ENCODE data around the gene TTC22. TPM values are rescaled to one million over a fixed set of nuclear protein-coding genes. Genes with fewer than 3 reads are reported as not detected.
A peak's percentile ranks its signal among the peaks of the same experiment; 100 is the strongest.

Gene TTC22
- total RNA-seq, 5 donors from 2014 or later (not counting 1 experiment from before 2014, with no cell fraction given): 8.4 to 21.0 (median 16.2) TPM

GRCh38 chr1:54784066-54784465, 17.1 kb downstream of the TTC22 start:
- peaks cover 0 to 1% of the 10 kb centered on the region in 2 experiments for H3K4me1 ChIP-seq (ENCODE audit: control insufficient read depth in 1 of 2, extremely low read depth in 1 of 2, insufficient read depth in 2 of 2, low read length in 2 of 2)
- no CpG with 5 or more reads among the region's 2 CpGs for WGBS (ENCODE audit: insufficient coverage)
- H3K27ac ChIP-seq (ENCODE audit: low read length): no peak overlapping the region
- Mint-ChIP-seq H3K9me3 (no peaks in the 10 kb centered on the region), H3K36me3 (peaks cover 47% of the 10 kb centered on the region), H3K4me1 (peaks cover 0 to 2% (median 0%) of the 10 kb centered on the region in 3 donors), H3K27ac (no peak overlapping the region), H3K4me3 (no peak overlapping the region), H3K27me3 (no peaks in the 10 kb centered on the region)
- ChIA-PET POLR2A (no interaction called here), CTCF (no interaction called here)
- ATAC-seq (replicated peaks in 1 of 4) (no peak), DNase-seq (no peak)
- H3K4me3 ChIP-seq (ENCODE audit: control insufficient read depth in 1 of 2, extremely low read depth in 1 of 2, low read length in 1 of 2): no peak overlapping the region
- H3K27me3 ChIP-seq (replicated peaks in 1 of 2; ENCODE audit: control insufficient read depth in 2 of 2, extremely low read depth in 1 of 2, insufficient read depth in 2 of 2, low read length in 1 of 2): peaks cover 0 to 4% of the 10 kb centered on the region in 2 experiments
- H3K9me3 ChIP-seq: no peaks in the 10 kb centered on the region
- peaks cover 7 to 50% of the 10 kb centered on the region in 2 donors for H3K36me3 ChIP-seq (ENCODE audit: control insufficient read depth in 2 of 2, extremely low read depth in 1 of 2, insufficient read depth in 1 of 2, low read length in 1 of 2)

GRCh38 chr1:54782588-54782987, 18.5 kb downstream of the TTC22 start:
- ATAC-seq (replicated peaks in 1 of 4) (no peak), DNase-seq (no peak)
- ChIA-PET CTCF (no interaction called here), POLR2A (no interaction called here)
- no peak overlapping the region for H3K4me3 Mint-ChIP-seq
- Histone ChIP-seq H3K36me3 (ENCODE audit: control insufficient read depth in 2 of 2, extremely low read depth in 1 of 2, insufficient read depth in 1 of 2, low read length in 1 of 2) (peaks cover 7 to 46% of the 10 kb centered on the region in 2 donors), H3K4me1 (ENCODE audit: control insufficient read depth in 1 of 2, extremely low read depth in 1 of 2, insufficient read depth in 2 of 2, low read length in 2 of 2) (no peaks in the 10 kb centered on the region), H3K9me3 (no peaks in the 10 kb centered on the region), H3K4me3 (ENCODE audit: control insufficient read depth in 1 of 2, extremely low read depth in 1 of 2, low read length in 1 of 2) (no peak overlapping the region), H3K27ac (ENCODE audit: low read length) (no peak overlapping the region), H3K27me3 (replicated peaks in 1 of 2; ENCODE audit: control insufficient read depth in 2 of 2, extremely low read depth in 1 of 2, insufficient read depth in 2 of 2, low read length in 1 of 2) (peaks cover 0 to 4% of the 10 kb centered on the region in 2 experiments)
- no CpG with 5 or more reads among the region's 2 CpGs for WGBS (ENCODE audit: insufficient coverage)
- peaks cover 56% of the 10 kb centered on the region for H3K36me3 Mint-ChIP-seq
- H3K9me3 Mint-ChIP-seq: no peaks in the 10 kb centered on the region
- peaks cover 0 to 2% (median 0%) of the 10 kb centered on the region in 3 donors for H3K4me1 Mint-ChIP-seq
- H3K27ac Mint-ChIP-seq: peak overlapping the region in 1 of 2 donors; percentile 4
- H3K27me3 Mint-ChIP-seq: no peaks in the 10 kb centered on the region

GRCh38 chr1:54782156-54782555, 19.0 kb downstream of the TTC22 start:
- Mint-ChIP-seq H3K27ac (no peak overlapping the region), H3K4me1 (peaks cover 0 to 2% (median 0%) of the 10 kb centered on the region in 3 donors), H3K4me3 (no peak overlapping the region), H3K36me3 (peaks cover 54% of the 10 kb centered on the region), H3K27me3 (no peaks in the 10 kb centered on the region), H3K9me3 (no peaks in the 10 kb centered on the region)
- Histone ChIP-seq H3K4me1 (ENCODE audit: control insufficient read depth in 1 of 2, extremely low read depth in 1 of 2, insufficient read depth in 2 of 2, low read length in 2 of 2) (no peaks in the 10 kb centered on the region), H3K27me3 (replicated peaks in 1 of 2; ENCODE audit: control insufficient read depth in 2 of 2, extremely low read depth in 1 of 2, insufficient read depth in 2 of 2, low read length in 1 of 2) (peaks cover 0 to 4% of the 10 kb centered on the region in 2 experiments), H3K4me3 (ENCODE audit: control insufficient read depth in 1 of 2, extremely low read depth in 1 of 2, low read length in 1 of 2) (no peak overlapping the region), H3K27ac (ENCODE audit: low read length) (no peak overlapping the region), H3K9me3 (no peaks in the 10 kb centered on the region), H3K36me3 (ENCODE audit: control insufficient read depth in 2 of 2, extremely low read depth in 1 of 2, insufficient read depth in 1 of 2, low read length in 1 of 2) (peaks cover 7 to 41% of the 10 kb centered on the region in 2 donors)
- ATAC-seq (replicated peaks in 1 of 4) (no peak), DNase-seq (no peak)
- ChIA-PET CTCF (no interaction called here), POLR2A (no interaction called here)
- WGBS (ENCODE audit: insufficient coverage): 92% methylated on average over 4 of the region's 6 CpGs

GRCh38 chr1:54781023-54781723, 19.9 kb downstream of the TTC22 start:
- 80% methylated on average over 72 of the region's 74 CpGs for WGBS (ENCODE audit: insufficient coverage)
- no peak overlapping the region for H3K4me3 ChIP-seq (ENCODE audit: control insufficient read depth in 1 of 2, extremely low read depth in 1 of 2, low read length in 1 of 2)
- DNase-seq: no peak
- POLR2A ChIA-PET: no interaction called here
- peaks cover 0 to 4% of the 10 kb centered on the region in 2 experiments for H3K27me3 ChIP-seq (replicated peaks in 1 of 2; ENCODE audit: control insufficient read depth in 2 of 2, extremely low read depth in 1 of 2, insufficient read depth in 2 of 2, low read length in 1 of 2)
- no peaks in the 10 kb centered on the region for H3K9me3 Mint-ChIP-seq
- H3K27ac Mint-ChIP-seq: no peak overlapping the region
- H3K4me1 Mint-ChIP-seq: peaks cover 0 to 2% (median 0%) of the 10 kb centered on the region in 3 donors
- H3K36me3 ChIP-seq (ENCODE audit: control insufficient read depth in 2 of 2, extremely low read depth in 1 of 2, insufficient read depth in 1 of 2, low read length in 1 of 2): peaks cover 2 to 32% of the 10 kb centered on the region in 2 donors
- ATAC-seq (replicated peaks in 1 of 4): no peak
- no peaks in the 10 kb centered on the region for H3K4me1 ChIP-seq (ENCODE audit: control insufficient read depth in 1 of 2, extremely low read depth in 1 of 2, insufficient read depth in 2 of 2, low read length in 2 of 2)
- no peaks in the 10 kb centered on the region for H3K27me3 Mint-ChIP-seq
- peaks cover 44% of the 10 kb centered on the region for H3K36me3 Mint-ChIP-seq
- H3K4me3 Mint-ChIP-seq: no peak overlapping the region
- CTCF ChIA-PET: interaction anchor here in 1 of 2 donors (0.6 kb wide), 1 partner anchor 760 kb away, joined by 3 read pairs; no protein-coding TSS in a partner anchor
- no peak overlapping the region for H3K27ac ChIP-seq (ENCODE audit: low read length)
- no peaks in the 10 kb centered on the region for H3K9me3 ChIP-seq

DNA sequence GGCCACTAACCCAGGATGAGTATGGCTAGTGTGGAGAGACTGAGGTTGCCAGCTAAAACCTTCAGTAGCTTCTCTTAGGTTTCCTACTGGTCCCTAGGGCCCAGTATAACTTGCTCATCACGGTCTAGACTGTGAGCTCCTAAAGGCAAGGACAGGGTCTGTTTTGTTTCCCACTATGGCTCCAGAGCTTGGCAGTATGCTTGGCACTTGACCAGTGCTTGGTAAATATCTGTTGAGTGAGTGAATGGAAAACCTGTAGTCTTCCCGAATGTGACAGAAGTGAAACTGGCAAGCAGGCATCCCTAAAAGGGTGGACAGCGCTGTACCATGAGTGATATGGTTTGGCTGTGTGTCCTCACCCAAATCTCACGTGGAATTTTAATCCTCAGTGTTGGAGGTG, 23.7 kb downstream of the TTC22 start:
- Mint-ChIP-seq H3K4me3 (no peak overlapping the region), H3K27me3 (no peaks in the 10 kb centered on the region), H3K27ac (no peak overlapping the region), H3K4me1 (peaks cover 0 to 4% (median 2%) of the 10 kb centered on the region in 3 donors), H3K36me3 (peaks cover 25% of the 10 kb centered on the region), H3K9me3 (no peaks in the 10 kb centered on the region)
- H3K9me3 ChIP-seq: no peaks in the 10 kb centered on the region
- peaks cover 0 to 1% of the 10 kb centered on the region in 2 experiments for H3K27me3 ChIP-seq (replicated peaks in 1 of 2; ENCODE audit: control insufficient read depth in 2 of 2, extremely low read depth in 1 of 2, insufficient read depth in 2 of 2, low read length in 1 of 2)
- no peak overlapping the region for H3K4me3 ChIP-seq (ENCODE audit: control insufficient read depth in 1 of 2, extremely low read depth in 1 of 2, low read length in 1 of 2)
- POLR2A ChIA-PET: no interaction called here
- no peak for ATAC-seq (replicated peaks in 1 of 4)
- H3K27ac ChIP-seq (ENCODE audit: low read length): no peak overlapping the region
- no peaks in the 10 kb centered on the region for H3K4me1 ChIP-seq (ENCODE audit: control insufficient read depth in 1 of 2, extremely low read depth in 1 of 2, insufficient read depth in 2 of 2, low read length in 2 of 2)
- H3K36me3 ChIP-seq (ENCODE audit: control insufficient read depth in 2 of 2, extremely low read depth in 1 of 2, insufficient read depth in 1 of 2, low read length in 1 of 2): peaks cover 0 to 11% of the 10 kb centered on the region in 2 donors
- CTCF ChIA-PET: no interaction called here
- WGBS (ENCODE audit: insufficient coverage): 90% methylated on average over 3 of the region's 4 CpGs
- DNase-seq: no peak

DNA sequence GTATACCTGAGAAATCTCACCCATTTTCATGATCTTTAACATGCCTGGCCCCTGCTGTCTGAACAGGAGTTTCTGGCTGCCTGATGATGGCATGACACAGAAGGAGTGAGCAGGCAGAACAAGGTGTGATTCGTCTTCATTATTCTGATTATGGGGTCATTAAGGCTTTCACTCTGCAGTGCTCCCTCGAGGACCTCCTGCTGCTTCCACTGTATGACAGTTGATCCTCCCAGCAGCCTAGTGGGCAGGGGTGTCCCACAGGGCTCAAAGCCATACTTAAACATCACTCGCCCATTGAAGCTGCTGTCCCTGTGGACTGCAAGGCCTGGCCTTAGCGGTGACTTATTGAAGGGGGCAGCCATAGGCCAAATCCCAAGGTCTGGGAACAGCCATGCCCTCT, 24.1 kb downstream of the TTC22 start:
- H3K4me1 Mint-ChIP-seq: peaks cover 0 to 4% (median 2%) of the 10 kb centered on the region in 3 donors
- 83% methylated on average over 3 of the region's 4 CpGs for WGBS (ENCODE audit: insufficient coverage)
- H3K27ac Mint-ChIP-seq: no peak overlapping the region
- H3K4me3 Mint-ChIP-seq: no peak overlapping the region
- ChIA-PET CTCF (no interaction called here), POLR2A (no interaction called here)
- H3K9me3 Mint-ChIP-seq: no peaks in the 10 kb centered on the region
- Histone ChIP-seq H3K27me3 (replicated peaks in 1 of 2; ENCODE audit: control insufficient read depth in 2 of 2, extremely low read depth in 1 of 2, insufficient read depth in 2 of 2, low read length in 1 of 2) (no peaks in the 10 kb centered on the region), H3K9me3 (no peaks in the 10 kb centered on the region), H3K27ac (ENCODE audit: low read length) (no peak overlapping the region), H3K4me1 (ENCODE audit: control insufficient read depth in 1 of 2, extremely low read depth in 1 of 2, insufficient read depth in 2 of 2, low read length in 2 of 2) (no peaks in the 10 kb centered on the region), H3K36me3 (ENCODE audit: control insufficient read depth in 2 of 2, extremely low read depth in 1 of 2, insufficient read depth in 1 of 2, low read length in 1 of 2) (peaks cover 0 to 9% of the 10 kb centered on the region in 2 donors), H3K4me3 (ENCODE audit: control insufficient read depth in 1 of 2, extremely low read depth in 1 of 2, low read length in 1 of 2) (no peak overlapping the region)
- ATAC-seq (replicated peaks in 1 of 4) (no peak), DNase-seq (no peak)
- H3K36me3 Mint-ChIP-seq: peaks cover 23% of the 10 kb centered on the region
- H3K27me3 Mint-ChIP-seq: no peaks in the 10 kb centered on the region
